Transverse colon (tissue), 4 donors: ENCODE data around the gene TTC1. TPM values are rescaled to one million over a fixed set of nuclear protein-coding genes. Genes with fewer than 3 reads are reported as not detected.
A peak's percentile ranks its signal among the peaks of the same experiment; 100 is the strongest.

Experiments used
- DNase-seq: peaks from one replicate; pipeline ENCODE4 v3.0.0-alpha.2; 2019
- H3K27ac ChIP-seq, 4 donors: fragments of 200-600 bp; sonication (generic); 2 replicates each; pipeline ENCODE4 v1.5.1; 2016 to 2018; ENCODE audit warnings: inconsistent platforms in 4 of 4
- H3K27me3 ChIP-seq: fragments of 200-600 bp; sonication (generic); 2 replicates; pipeline ENCODE4 v1.5.1; 2017; ENCODE audit warnings: inconsistent platforms
- H3K36me3 ChIP-seq, 4 donors: fragments of 200-600 bp; sonication (generic); 2 replicates each; pipeline ENCODE4 v1.5.1; 2017 to 2019; ENCODE audit warnings: inconsistent platforms in 4 of 4
- H3K4me1 ChIP-seq, 4 donors: fragments of 200-600 bp; sonication (generic); 2 replicates each; pipeline ENCODE4 v1.5.1; 2017 to 2020; ENCODE audit warnings: inconsistent platforms in 4 of 4
- H3K4me3 ChIP-seq, 4 donors: fragments of 200-600 bp; sonication (generic); 1 replicate in 1 of 4; 2 replicates in 3 of 4; pipeline versions ENCODE4 v1.5.1 to v1.6.1; 2017 to 2019; ENCODE audit warnings: inconsistent platforms in 4 of 4
- H3K9me3 ChIP-seq, 2 donors: fragments of 200-600 bp; sonication (generic); 2 replicates each; pipeline ENCODE4 v1.5.1; 2017 to 2019; ENCODE audit warnings: inconsistent platforms in 2 of 2
- EP300 ChIP-seq: sonication (generic); formaldehyde crosslinking; IDR thresholded peaks from one replicate; pipeline ENCODE4 v1.6.1; 2017; ENCODE audit warnings: antibody characterized with exemption, low read depth
- POLR2A ChIP-seq: fragments of 450-650 bp; IDR thresholded peaks from one replicate; pipeline ENCODE4 v1.6.1; 2016; ENCODE audit warnings: antibody characterized with exemption, mild to moderate bottlenecking, moderate library complexity
- POLR2AphosphoS5 ChIP-seq, 3 donors: sonication (generic); formaldehyde crosslinking; IDR thresholded peaks; one replicate each; pipeline ENCODE4 v1.6.1; 2016; ENCODE audit warnings: antibody characterized with exemption in 3 of 3
- WGBS, 2 donors: methylation state at CpG; one replicate each; pipeline ENCODE4 v1.1.5; 2018; ENCODE audit warnings: low coverage in 1 of 2; 5-methylcytosine and 5-hydroxymethylcytosine counted together
- in situ Hi-C, 4 donors: fragments of 200-750 bp; cut with MboI; loops; one replicate each; pipeline versions ENCODE4 v1.15.0 to v1.15.1; 2017; ENCODE audit warnings: low sequenced_read_pairs in 3 of 4, low pct_ligation_motif_present in 1 of 4, low pct_unique_long_range_greater_than_20kb in 1 of 4
- intact Hi-C: fragments of 100-400 bp; cut with DNase I; formaldehyde crosslinking; loops from one replicate; pipeline ENCODE4 v1.15.1; 2023; ENCODE audit warnings: low total_unique reads
- total RNA-seq, 4 donors: library from RNA; depleted of rRNA; stranded (reverse); fragments of >200 nt; gene quantifications; one replicate each; pipeline ENCODE4 v1.1.0, GENCODE V29; 2016
- TF ChIP-seq, protein P1 (sequence below), 5 experiments: fragments of 200-600 bp in 3 of 5; fragments of 450-650 bp in 2 of 5; sonication (generic) in 3 of 5; IDR thresholded peaks; 1 replicate in 2 of 5; 2 replicates in 3 of 5; pipeline ENCODE4 v1.5.1; 2016 to 2017; ENCODE audit warnings: antibody characterized with exemption in 5 of 5, inconsistent platforms in 3 of 5, mild to moderate bottlenecking in 2 of 5, moderate library complexity in 1 of 5

TTC1 gene
- total RNA-seq, 4 donors from 2014 or later = 5.8 to 42.2 (median 24.8) TPM

DNA sequence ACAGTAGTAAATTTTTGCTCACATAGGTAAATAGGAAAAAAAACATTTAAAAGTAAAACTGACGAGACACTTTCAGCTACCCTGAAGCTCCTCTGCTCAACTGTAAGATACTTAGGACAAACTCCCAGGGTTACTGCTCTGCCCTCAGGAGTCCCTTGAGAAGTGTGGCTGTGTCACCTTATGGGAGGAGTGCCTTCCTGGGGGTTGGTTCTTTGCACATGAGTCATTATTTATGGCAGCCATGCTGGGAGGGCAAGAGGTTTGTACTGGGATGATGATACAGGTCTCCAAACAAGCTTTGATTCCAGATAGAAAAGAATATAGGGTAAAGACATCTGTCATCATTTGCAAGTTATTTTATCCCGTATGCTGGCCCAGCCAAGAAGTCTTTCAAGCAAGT, 45.9 kb downstream of the TTC1 start:
- Histone ChIP-seq H3K36me3 (peaks cover 0 to 45% (median 19%) of the 10 kb centered on the region in 4 donors), H3K27ac (peak overlapping the region in 1 of 4 donors; percentile 24)

DNA sequence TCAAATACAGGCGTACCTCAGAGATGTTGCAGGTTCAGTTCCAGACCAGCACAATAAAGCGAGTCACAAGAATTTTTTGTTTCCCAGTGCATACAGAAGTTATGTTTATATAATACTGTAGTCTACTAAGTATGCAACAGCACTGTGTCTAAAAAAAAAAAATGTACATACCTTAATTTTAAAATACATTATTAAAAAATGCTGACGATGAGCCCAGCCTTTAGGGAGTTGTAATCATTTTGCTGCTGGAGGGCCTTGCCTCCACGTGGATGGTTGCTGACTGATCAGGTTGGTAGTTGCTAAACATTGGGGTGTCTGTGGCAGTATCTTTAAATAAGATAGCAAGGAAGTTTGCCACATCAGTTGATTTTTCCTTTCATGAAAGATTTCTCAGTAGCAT, 48.3 kb downstream of the TTC1 start:
- H3K9me3 ChIP-seq = no peaks in the 10 kb centered on the region
- H3K4me1 ChIP-seq = peaks cover 0 to 2% (median 0%) of the 10 kb centered on the region in 4 donors
- TF ChIP-seq POLR2AphosphoS5 (IDR thresholded peaks at IDR 0.05) (no peak), EP300 (no peak), POLR2A (no peak)
- TF ChIP-seq, protein P1, sequence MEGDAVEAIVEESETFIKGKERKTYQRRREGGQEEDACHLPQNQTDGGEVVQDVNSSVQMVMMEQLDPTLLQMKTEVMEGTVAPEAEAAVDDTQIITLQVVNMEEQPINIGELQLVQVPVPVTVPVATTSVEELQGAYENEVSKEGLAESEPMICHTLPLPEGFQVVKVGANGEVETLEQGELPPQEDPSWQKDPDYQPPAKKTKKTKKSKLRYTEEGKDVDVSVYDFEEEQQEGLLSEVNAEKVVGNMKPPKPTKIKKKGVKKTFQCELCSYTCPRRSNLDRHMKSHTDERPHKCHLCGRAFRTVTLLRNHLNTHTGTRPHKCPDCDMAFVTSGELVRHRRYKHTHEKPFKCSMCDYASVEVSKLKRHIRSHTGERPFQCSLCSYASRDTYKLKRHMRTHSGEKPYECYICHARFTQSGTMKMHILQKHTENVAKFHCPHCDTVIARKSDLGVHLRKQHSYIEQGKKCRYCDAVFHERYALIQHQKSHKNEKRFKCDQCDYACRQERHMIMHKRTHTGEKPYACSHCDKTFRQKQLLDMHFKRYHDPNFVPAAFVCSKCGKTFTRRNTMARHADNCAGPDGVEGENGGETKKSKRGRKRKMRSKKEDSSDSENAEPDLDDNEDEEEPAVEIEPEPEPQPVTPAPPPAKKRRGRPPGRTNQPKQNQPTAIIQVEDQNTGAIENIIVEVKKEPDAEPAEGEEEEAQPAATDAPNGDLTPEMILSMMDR (IDR thresholded peaks at IDR 0.05) = no peak
- 95 to 100% methylated on average over 2 to 4 of the region's 4 CpGs for WGBS, 2 donors
- intact Hi-C loops = no loop called here
- H3K4me3 ChIP-seq = no peak overlapping the region
- no peaks in the 10 kb centered on the region for H3K27me3 ChIP-seq
- H3K27ac ChIP-seq = no peak overlapping the region
- no peak for DNase-seq
- in situ Hi-C loops = no loop called here
- peaks cover 0 to 26% (median 12%) of the 10 kb centered on the region in 4 donors for H3K36me3 ChIP-seq

More for the DNA sequence above, 45.9 kb downstream of the TTC1 start:
- Histone ChIP-seq H3K4me3 (no peak overlapping the region), H3K27me3 (no peaks in the 10 kb centered on the region), H3K4me1 (peaks cover 0 to 2% (median 0%) of the 10 kb centered on the region in 4 donors), H3K9me3 (no peaks in the 10 kb centered on the region)
- in situ Hi-C loops = no loop called here
- peak; percentile 47 for DNase-seq
- intact Hi-C loops = no loop called here
- WGBS, 2 donors = 75 to 91% methylated on average over 2 of the region's 2 CpGs
- TF ChIP-seq POLR2AphosphoS5 (IDR thresholded peaks at IDR 0.05) (peak in 1 of 3 donors; percentile 9), POLR2A (no peak)
- TF ChIP-seq, protein P1 (IDR thresholded peaks at IDR 0.05) = no peak

DNA sequence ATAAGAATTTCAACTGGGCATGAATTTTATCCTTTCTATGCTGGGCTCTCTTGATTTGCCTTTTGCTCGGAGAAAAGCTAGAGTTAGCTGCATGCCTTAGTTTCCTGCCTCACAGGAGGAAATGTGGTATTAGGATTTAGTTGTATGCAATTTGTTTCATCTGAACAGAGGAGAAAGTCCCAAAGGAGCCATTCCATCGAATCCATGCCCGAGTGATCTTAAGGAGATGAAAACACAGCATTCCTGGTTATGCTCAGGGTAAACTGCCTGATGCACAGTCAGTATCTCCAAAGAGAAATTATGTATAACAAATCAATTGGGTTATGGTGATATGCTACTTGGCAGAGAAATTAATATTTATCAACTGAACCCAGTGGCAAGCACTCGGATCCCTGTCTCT, 51.1 kb downstream of the TTC1 start:
- H3K9me3 ChIP-seq = no peaks in the 10 kb centered on the region
- H3K4me1 ChIP-seq = peaks cover 0 to 18% (median 3%) of the 10 kb centered on the region in 4 donors
- WGBS, 2 donors = 92 to 98% methylated on average over 4 of the region's 4 CpGs
- peaks cover 0 to 8% (median 3%) of the 10 kb centered on the region in 4 donors for H3K36me3 ChIP-seq
- H3K27me3 ChIP-seq = no peaks in the 10 kb centered on the region
- no peak overlapping the region for H3K4me3 ChIP-seq
- in situ Hi-C loops (no loop called here), intact Hi-C loops (no loop called here)
- no peak for TF ChIP-seq POLR2A
- TF ChIP-seq EP300 = no peak
- no peak for TF ChIP-seq POLR2AphosphoS5 (IDR thresholded peaks at IDR 0.05)
- TF ChIP-seq, protein P1 (IDR thresholded peaks at IDR 0.05) = no peak
- DNase-seq = no peak
- no peak overlapping the region for H3K27ac ChIP-seq

DNA sequence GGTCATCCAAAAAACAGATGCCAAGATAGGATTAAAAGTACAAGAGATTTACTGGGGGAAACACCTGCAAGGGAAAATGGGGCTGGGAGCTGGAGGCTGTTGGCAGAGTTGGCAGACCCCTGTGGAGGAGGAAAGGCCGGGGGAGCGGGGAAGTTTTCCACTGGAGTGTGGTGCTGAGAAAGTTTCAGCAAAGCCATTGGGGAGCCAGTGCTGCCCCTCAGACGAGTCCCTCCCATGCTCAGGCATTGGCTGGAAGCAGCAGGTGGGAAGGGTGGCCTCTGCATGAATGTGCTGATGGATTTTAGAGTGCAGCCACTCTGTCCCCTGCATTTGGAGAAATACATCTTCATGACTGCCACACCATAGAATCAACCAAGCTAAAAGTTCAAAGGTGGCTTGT, 52.8 kb downstream of the TTC1 start:
- in situ Hi-C loops (no loop called here), intact Hi-C loops (no loop called here)
- no peak for TF ChIP-seq EP300
- TF ChIP-seq, protein P1 (IDR thresholded peaks at IDR 0.05) = no peak
- no peak for TF ChIP-seq POLR2A
- TF ChIP-seq POLR2AphosphoS5 (IDR thresholded peaks at IDR 0.05) = no peak
- no peak for DNase-seq
- WGBS, 2 donors = 88 to 100% methylated on average over 1 to 3 of the region's 3 CpGs
- Histone ChIP-seq H3K4me3 (no peak overlapping the region), H3K4me1 (peaks cover 0 to 29% (median 9%) of the 10 kb centered on the region in 4 donors), H3K27me3 (no peaks in the 10 kb centered on the region), H3K27ac (no peak overlapping the region), H3K9me3 (no peaks in the 10 kb centered on the region), H3K36me3 (peaks cover 0 to 6% (median 1%) of the 10 kb centered on the region in 4 donors)
